HG02642 (cell line): Measurements from ENCODE around the gene CCT2.
A peak's percentile ranks its signal among the peaks of the same experiment; 100 is the strongest.

Experiments used
- ATAC-seq: cut with Tn5 transposase; IDR thresholded peaks from one replicate; pipeline ENCODE4 v1.9.1; 2021; ENCODE audit warnings: mild to moderate bottlenecking; ENCODE audit not compliant: unreplicated experiment, poor library complexity

Gene CCT2

GRCh38 chr12:69633061-69633460 is 47.8 kb downstream of the CCT2 start:
- ATAC-seq = no peak

- ATAC-seq = peak; percentile 82
Measured at GRCh38 chr12:69639400-69640016, 54.2 kb downstream of the CCT2 start.

GRCh38 chr12:69641546-69641945 is 56.3 kb downstream of the CCT2 start:
- no peak for ATAC-seq

GRCh38 chr12:69642531-69642930 is 57.3 kb downstream of the CCT2 start:
- ATAC-seq = no peak

GRCh38 chr12:69644511-69644910 is 59.3 kb downstream of the CCT2 start:
- ATAC-seq = no peak

GRCh38 chr12:69645031-69645430 is 59.8 kb downstream of the CCT2 start:
- ATAC-seq = no peak

GRCh38 chr12:69647178-69647577 is 61.9 kb downstream of the CCT2 start:
- no peak for ATAC-seq

- no peak for ATAC-seq
Measured at GRCh38 chr12:69648476-69648875, 63.2 kb downstream of the CCT2 start.

- no peak for ATAC-seq
Measured at GRCh38 chr12:69649529-69649928, 64.3 kb downstream of the CCT2 start.
